Retina (tissue), 1 donor: Measurements from ENCODE around the gene SASH1.
"Not testable (repeated sequence)": the region's sequence is repeated elsewhere in the genome, so short reads cannot be mapped to it uniquely, and the experiment has no call there.

ENCODE experiments used
- DNase-seq: peaks from one replicate; pipeline ENCODE4 v3.0.0-alpha.2; 2016

The SASH1 gene

GRCh38 chr6:148329596-148330381 is 12.8 kb upstream of the SASH1 start:
- DNase-seq = no peak

- no peak for DNase-seq
These were observed 10.6 kb upstream of the SASH1 start for GRCh38 chr6:148332088-148332487.

- no peak for DNase-seq
These were observed 5.7 kb upstream of the SASH1 start for GRCh38 chr6:148336901-148337300.

GRCh38 chr6:148339766-148340165 is 2.9 kb upstream of the SASH1 start:
- no peak for DNase-seq

GRCh38 chr6:148340586-148341297 is 1.9 kb upstream of the SASH1 start:
- DNase-seq = no peak

- DNase-seq = no peak
These were observed 613 bp upstream of the SASH1 start for GRCh38 chr6:148342100-148342349.

GRCh38 chr6:148343047-148343782 is 577 bp downstream of the SASH1 start:
- peak; percentile 51 for DNase-seq

GRCh38 chr6:148345176-148345575 is 2.5 kb downstream of the SASH1 start:
- no peak for DNase-seq

- no peak for DNase-seq
These were observed 2.9 kb downstream of the SASH1 start for GRCh38 chr6:148345578-148345977.

GRCh38 chr6:148346681-148347440 is 4.2 kb downstream of the SASH1 start:
- DNase-seq = no peak

- DNase-seq = no peak
These were observed 4.9 kb downstream of the SASH1 start for GRCh38 chr6:148347441-148348054.

- no peak for DNase-seq
These were observed 5.7 kb downstream of the SASH1 start for GRCh38 chr6:148348335-148348734.

- no peak for DNase-seq
These were observed 6.1 kb downstream of the SASH1 start for GRCh38 chr6:148348778-148349177.

GRCh38 chr6:148349466-148349865 is 6.8 kb downstream of the SASH1 start:
- DNase-seq = no peak

GRCh38 chr6:148351309-148351708 is 8.7 kb downstream of the SASH1 start:
- no peak for DNase-seq

GRCh38 chr6:148352421-148352820 is 9.8 kb downstream of the SASH1 start:
- not testable (repeated sequence) for DNase-seq

GRCh38 chr6:148358196-148358785 is 15.7 kb downstream of the SASH1 start:
- no peak for DNase-seq

GRCh38 chr6:148359228-148359627 is 16.6 kb downstream of the SASH1 start:
- DNase-seq = no peak

GRCh38 chr6:148364056-148364824 is 21.6 kb downstream of the SASH1 start:
- DNase-seq = no peak

- no peak for DNase-seq
These were observed 22.4 kb downstream of the SASH1 start for GRCh38 chr6:148365041-148365440.

GRCh38 chr6:148367411-148368024 is 24.9 kb downstream of the SASH1 start:
- no peak for DNase-seq
